MG63 (cell line): ENCODE measurements around the gene COQ6. TPM values are rescaled to one million over a fixed set of nuclear protein-coding genes. Genes with fewer than 3 reads are reported as not detected.

ENCODE experiments used
- total RNA-seq: library from RNA; depleted of rRNA; stranded (reverse); fragments of >200 nt; shearing (Covaris generic); gene quantifications from 2 replicates; pipeline ENCODE4 v1.2.3, GENCODE V29; 2014; ENCODE audit warnings: low replicate concordance; rRNA removed

The COQ6 gene
- total RNA-seq, 1 experiment from 2014 or later: 63.1 TPM

Other genes starting within 250 kb of the COQ6 start
- 22.1 and 38.5 TPM in 2 replicates for gene PNMA1, start 235.9 kb upstream of the COQ6 start, total RNA-seq
- 4.8 and 6.2 TPM in 2 replicates for gene PTGR2, start 98.5 kb upstream of the COQ6 start, total RNA-seq
- gene ZNF410, start 63.4 kb upstream of the COQ6 start, total RNA-seq: 50.9 and 68.0 TPM in 2 replicates
- 1.6 and 4.5 TPM in 2 replicates for gene FAM161B, start 208 bp upstream of the COQ6 start, total RNA-seq
- gene ENTPD5, start 69.0 kb downstream of the COQ6 start, total RNA-seq: 1.2 and 4.5 TPM in 2 replicates
- 0.92 and 5.5 TPM in 2 replicates for gene BBOF1, start 69.0 kb downstream of the COQ6 start, total RNA-seq
- gene ALDH6A1, start 134.2 kb downstream of the COQ6 start, total RNA-seq: 6.6 and 24.9 TPM in 2 replicates
- gene LIN52, start 134.7 kb downstream of the COQ6 start, total RNA-seq: 6.9 and 9.8 TPM in 2 replicates